GM12878 (cell line): ENCODE results near the gene CPNE6. TPM values are rescaled to one million over a fixed set of nuclear protein-coding genes. Genes with fewer than 3 reads are reported as not detected.

Source experiments
- ATAC-seq: fragments of 200-7000 bp; cut with Tn5 transposase; 3 replicates; pipeline ENCODE4 v1.9.1; 2020; ENCODE audit warnings: mild to moderate bottlenecking, moderate library complexity
- BruUV-seq: library from RNA; stranded (reverse); fragments of 400-500 nt; replicated peaks from 2 replicates; lab custom pipeline; 2021; lab: Mats Ljungman, UMichigan
- CTCF ChIA-PET: fragments of 300-600 bp; sonication (Branson Sonifier 250); formaldehyde crosslinking; extraction: SDS; loops from one replicate; lab custom pipeline; 2021; ENCODE audit warnings: inconsistent platforms; lab: Yijun Ruan, JAX
- POLR2A ChIA-PET: fragments of 350-600 bp; formaldehyde crosslinking; extraction: SDS; loops from one replicate; lab custom pipeline; 2021; ENCODE audit warnings: inconsistent platforms; lab: Charles Lee
- RAD21 ChIA-PET: fragments of 300-600 bp; sonication (Branson Sonifier 250); formaldehyde crosslinking; loops from one replicate; lab custom pipeline; 2023; ENCODE audit warnings: antibody characterized with exemption; ENCODE audit not compliant: unreplicated experiment; lab: Charles Lee
- SMC1A ChIA-PET: fragments of 300-600 bp; sonication (Branson Sonifier 250); formaldehyde crosslinking; loops from one replicate; lab custom pipeline; 2023; ENCODE audit not compliant: unreplicated experiment, uncharacterized antibody; lab: Charles Lee
- DNase-seq: peaks from one replicate; pipeline ENCODE4 v3.0.0-alpha.2; 2011; ENCODE audit warnings: low read depth, low spot score
- FAIRE-seq: peaks from 3 replicates; lab custom pipeline; 2011; peaks lifted over from hg19 to GRCh38; lab: Jason Lieb, UNC
- H2AFZ ChIP-seq: 2 replicates; pipeline ENCODE4 v1.6.0; 2011; ENCODE audit warnings: low read depth, low read length, control low read depth; ENCODE audit not compliant: control insufficient read depth
- H3K27ac ChIP-seq: 2 replicates; pipeline ENCODE4 v1.5.1; 2011; ENCODE audit warnings: control low read depth; ENCODE audit not compliant: control insufficient read depth, insufficient read depth
- H3K27me3 ChIP-seq, 2 experiments: replicated peaks in 1 of 2; 2 replicates each; pipeline versions ENCODE4 v1.6.0 to v1.6.1; 2011; ENCODE audit warnings: low read length in 1 of 2; ENCODE audit not compliant: control insufficient read depth in 2 of 2, insufficient read depth in 2 of 2
- H3K36me3 ChIP-seq, 2 experiments: 2 replicates each; pipeline ENCODE4 v1.5.1; 2011; ENCODE audit warnings: low read length in 1 of 2; ENCODE audit not compliant: control insufficient read depth in 2 of 2, insufficient read depth in 2 of 2
- H3K4me1 ChIP-seq: 2 replicates; pipeline ENCODE4 v1.6.1; 2011; ENCODE audit warnings: mild to moderate bottlenecking, low read length, moderate library complexity, mixed read lengths; ENCODE audit not compliant: control insufficient read depth, insufficient read depth
- H3K4me2 ChIP-seq: 2 replicates; pipeline ENCODE4 v1.6.0; 2011; ENCODE audit warnings: control low read depth; ENCODE audit not compliant: control insufficient read depth, insufficient read depth
- H3K4me3 ChIP-seq: fragments of 200-600 bp; sonication (generic); 2 replicates; pipeline ENCODE4 v1.5.1; 2016
- H3K79me2 ChIP-seq: 2 replicates; pipeline ENCODE4 v1.6.0; 2011; ENCODE audit warnings: low read length; ENCODE audit not compliant: control insufficient read depth, insufficient read depth
- H3K9ac ChIP-seq: 2 replicates; pipeline ENCODE4 v1.8.0; 2011; ENCODE audit warnings: low read length, control low read depth, mixed read lengths; ENCODE audit not compliant: control insufficient read depth, insufficient read depth
- H3K9me3 ChIP-seq: replicated peaks from 3 replicates; pipeline ENCODE4 v1.5.1; 2011; ENCODE audit warnings: mild to moderate bottlenecking, low read length; ENCODE audit not compliant: control insufficient read depth, insufficient read depth
- H4K20me1 ChIP-seq: 2 replicates; pipeline ENCODE4 v1.6.0; 2011; ENCODE audit not compliant: control insufficient read depth, insufficient read depth
- HDAC6 ChIP-seq: fragments of 200-600 bp; sonication (generic); IDR thresholded peaks from one replicate; pipeline ENCODE4 v1.8.0; 2017; ENCODE audit warnings: antibody characterized with exemption; ENCODE audit not compliant: unreplicated experiment
- JUND ChIP-seq: IDR thresholded peaks from 2 replicates; pipeline ENCODE4 v1.6.1; 2012; ENCODE audit warnings: low read depth, mild to moderate bottlenecking, low read length, improper control_type of control experiment, moderate library complexity
- MEF2B ChIP-seq: fragments of 450-650 bp; IDR thresholded peaks from 2 replicates; pipeline ENCODE4 v1.6.1; 2018; ENCODE audit warnings: mild to moderate bottlenecking, moderate library complexity; ENCODE audit not compliant: partially characterized antibody, poor library complexity, severe bottlenecking
- NR2F1 ChIP-seq: fragments of 450-650 bp; conservative IDR thresholded peaks from 2 replicates; pipeline ENCODE4 v1.6.1; 2017; ENCODE audit warnings: mild to moderate bottlenecking
- NRF1 ChIP-seq: conservative IDR thresholded peaks from 2 replicates; pipeline ENCODE4 v1.6.1; 2011; ENCODE audit warnings: mild to moderate bottlenecking, low read depth, low read length, improper control_type of control experiment
- SIX5 ChIP-seq: IDR thresholded peaks from 2 replicates; pipeline ENCODE4 v1.6.1; 2011; ENCODE audit warnings: mild to moderate bottlenecking, low read depth, low read length, moderate library complexity; ENCODE audit not compliant: severe bottlenecking
- YBX1 ChIP-seq: fragments of 450-650 bp; IDR thresholded peaks from 2 replicates; pipeline ENCODE4 v1.6.1; 2016; ENCODE audit warnings: antibody characterized with exemption
- WGBS: methylation state at CpG from one replicate; pipeline ENCODE4 v1.1.6; 2016; ENCODE audit warnings: low lambda C conversion rate; ENCODE audit not compliant: insufficient replicate concordance, insufficient coverage; ENCODE audit errors: missing lambda C conversion rate; 5-methylcytosine and 5-hydroxymethylcytosine counted together
- in situ Hi-C: fragments of 300-500 bp; cut with MboI; formaldehyde crosslinking; loops from 9 replicates; pipeline ENCODE4 v1.14.3; 2018; ENCODE audit warnings: mixed read lengths
- intact Hi-C: fragments of 100-400 bp; cut with micrococcal nuclease; formaldehyde crosslinking; loops from one replicate; pipeline ENCODE4 v1.14.2; 2022; ENCODE audit not compliant: unreplicated experiment
- polyA plus RNA-seq, 11 experiments: library from polyadenylated mRNA; depleted of rRNA in 4 of 11; unstranded in 6 of 11; stranded (reverse) in 5 of 11; fragments of >200 nt; fragmentation: Nextera tagmentation in 4 of 11; fragmentation: Illumina TruSeq in 1 of 11; extraction: Ambion mirVana in 4 of 11; extraction: Trizol in 1 of 11; gene quantifications; 1 replicate in 1 of 11; 2 replicates in 10 of 11; pipeline versions ENCODE4 v1.2.1 to v1.2.3, GENCODE V29; 2011 to 2016; ENCODE audit warnings: inconsistent platforms in 2 of 11, missing spikeins in 2 of 11, low read depth in 1 of 11
- total RNA-seq, 4 experiments: library from RNA; depleted of rRNA in 3 of 4; stranded (reverse); fragments of >200 nt in 3 of 4; fragmentation: Illumina TruSeq in 1 of 4; extraction: Trizol in 1 of 4; gene quantifications; 2 replicates each; pipeline versions ENCODE4 v1.2.1 to v1.2.3, GENCODE V29; 2013 to 2021
- TF ChIP-seq, protein P1 (sequence below): IDR thresholded peaks from 2 replicates; pipeline ENCODE4 v1.6.1; 2011; ENCODE audit warnings: low read depth, mild to moderate bottlenecking, low read length, moderate library complexity, borderline replicate concordance; ENCODE audit errors: extremely low read depth
- TF ChIP-seq, protein P2 (sequence below): IDR thresholded peaks from 2 replicates; pipeline ENCODE4 v1.6.1; 2011; ENCODE audit warnings: mild to moderate bottlenecking, low read depth, low read length, moderate library complexity; ENCODE audit not compliant: insufficient replicate concordance

The CPNE6 gene
- total and polyA plus RNA-seq, 10 of the 15 experiments (the other 5 are each of a cell fraction or from before 2014, with no cell fraction given), result 0.06 to 0.43 (median 0.18) TPM; not detected in 3

DNA sequence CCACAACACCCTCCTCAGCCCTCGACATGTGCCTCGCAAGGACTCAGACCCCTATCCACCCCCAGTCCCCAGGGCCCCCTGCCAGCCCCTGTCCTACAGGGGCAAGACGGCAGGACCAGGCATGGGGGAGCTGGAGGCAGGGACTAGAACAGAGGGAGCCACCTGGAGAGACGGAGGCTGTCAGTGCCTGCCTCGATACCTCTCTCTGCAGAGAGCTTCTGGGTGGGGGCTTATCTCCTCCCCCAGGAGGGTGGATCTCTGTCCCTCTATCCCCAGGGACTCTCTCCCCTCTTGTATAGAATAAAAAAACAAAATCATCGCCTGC lies 2.0 kb upstream of the CPNE6 start:
- Histone ChIP-seq H3K9me3 (no peaks in the 10 kb centered on the region), H3K9ac (no peak overlapping the region), H4K20me1 (no peaks in the 10 kb centered on the region; the same call in 1 of the 2 replicates), H3K27me3 (peaks cover 0 to 2% of the 10 kb centered on the region in 2 experiments; a peak in 2 of 4 replicates), H3K79me2 (no peaks in the 10 kb centered on the region), H3K27ac (no peak overlapping the region), H3K4me1 (no peaks in the 10 kb centered on the region), H3K36me3 (no peaks in the 10 kb centered on the region), H3K4me3 (no peak overlapping the region), H2AFZ (no peak overlapping the region), H3K4me2 (no peak overlapping the region)
- in situ Hi-C loops, result no loop called here
- FAIRE-seq (no peak), ATAC-seq (no peak), DNase-seq (no peak)
- intact Hi-C loops, result no loop called here
- TF ChIP-seq, protein P1, sequence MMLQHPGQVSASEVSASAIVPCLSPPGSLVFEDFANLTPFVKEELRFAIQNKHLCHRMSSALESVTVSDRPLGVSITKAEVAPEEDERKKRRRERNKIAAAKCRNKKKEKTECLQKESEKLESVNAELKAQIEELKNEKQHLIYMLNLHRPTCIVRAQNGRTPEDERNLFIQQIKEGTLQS, result no peak
- TF ChIP-seq, protein P2, sequence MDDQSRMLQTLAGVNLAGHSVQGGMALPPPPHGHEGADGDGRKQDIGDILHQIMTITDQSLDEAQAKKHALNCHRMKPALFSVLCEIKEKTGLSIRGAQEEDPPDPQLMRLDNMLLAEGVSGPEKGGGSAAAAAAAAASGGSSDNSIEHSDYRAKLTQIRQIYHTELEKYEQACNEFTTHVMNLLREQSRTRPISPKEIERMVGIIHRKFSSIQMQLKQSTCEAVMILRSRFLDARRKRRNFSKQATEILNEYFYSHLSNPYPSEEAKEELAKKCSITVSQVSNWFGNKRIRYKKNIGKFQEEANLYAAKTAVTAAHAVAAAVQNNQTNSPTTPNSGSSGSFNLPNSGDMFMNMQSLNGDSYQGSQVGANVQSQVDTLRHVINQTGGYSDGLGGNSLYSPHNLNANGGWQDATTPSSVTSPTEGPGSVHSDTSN, result no peak
- TF ChIP-seq NR2F1, result no peak
- no peak for TF ChIP-seq YBX1
- TF ChIP-seq SIX5, result no peak
- no peak for TF ChIP-seq NRF1
- TF ChIP-seq HDAC6, result no peak
- no peak for TF ChIP-seq JUND
- TF ChIP-seq MEF2B, result no peak
- ChIA-PET RAD21 (no interaction called here), POLR2A (no interaction called here), CTCF (interaction anchor here (1.1 to 2.7 kb wide), 3 partner anchors 11 to 45 kb away, joined by 3 to 10 read pairs (median 4); partner anchors contain the start of gene DCAF11), SMC1A (interaction anchor here (1.5 kb wide), 1 partner anchor 11 kb away, joined by 4 read pairs; no protein-coding TSS in a partner anchor)
- no TSS peak for BruUV-seq
- 27% methylated on average over 5 of the region's 6 CpGs for WGBS
